IMR-90 (cell line): ENCODE results near the gene FANCM. TPM values are rescaled to one million over a fixed set of nuclear protein-coding genes. Genes with fewer than 3 reads are reported as not detected.

Experiments used
- ATAC-seq: fragments of 200-7000 bp; cut with Tn5 transposase; 2 replicates; pipeline ENCODE4 v1.9.1; 2020; ENCODE audit warnings: low read depth, mild to moderate bottlenecking, moderate library complexity
- Bru-seq: library from RNA; stranded (reverse); fragments of 400-500 nt; gene quantifications from one replicate; lab custom pipeline; 2021; lab: Mats Ljungman, UMichigan
- BruChase-seq, 2 experiments: library from RNA; stranded (reverse); fragments of 400-500 nt; gene quantifications; one replicate each; lab custom pipeline; 2021; lab: Mats Ljungman, UMichigan
- BruUV-seq: library from RNA; stranded (reverse); fragments of 400-500 nt; replicated peaks from 2 replicates; lab custom pipeline; 2021; lab: Mats Ljungman, UMichigan
- CTCF ChIA-PET: fragments of 300-600 bp; formaldehyde crosslinking; extraction: SDS; loops from one replicate; lab custom pipeline; 2021; ENCODE audit warnings: antibody characterized with exemption; lab: Yijun Ruan, JAX
- POLR2A ChIA-PET: fragments of 300-600 bp; sonication (Branson Sonifier 250); formaldehyde crosslinking; loops from one replicate; lab custom pipeline; 2022; ENCODE audit warnings: antibody characterized with exemption; ENCODE audit not compliant: unreplicated experiment; lab: Charles Lee
- DNase-seq: peaks from one replicate; pipeline ENCODE4 v3.0.0; 2013
- H2AFZ ChIP-seq: replicated peaks from 2 replicates; pipeline ENCODE3; 2013; ENCODE audit warnings: low read length, mild to moderate bottlenecking; ENCODE audit not compliant: poor library complexity
- H2AK5ac ChIP-seq: 2 replicates; pipeline ENCODE4 v1.6.1; 2013; ENCODE audit warnings: low read depth, low read length, inconsistent platforms
- H2AK9ac ChIP-seq: replicated peaks from 2 replicates; pipeline ENCODE3; 2013; ENCODE audit warnings: mild to moderate bottlenecking, low read depth, low read length, moderate library complexity; ENCODE audit not compliant: poor library complexity
- H2BK120ac ChIP-seq: 2 replicates; pipeline ENCODE4 v1.6.1; 2013; ENCODE audit warnings: low read depth, low read length, inconsistent platforms
- H2BK15ac ChIP-seq: 3 replicates; pipeline ENCODE4 v1.6.1; 2013; ENCODE audit warnings: low read depth, low read length, inconsistent platforms
- H2BK20ac ChIP-seq: 2 replicates; pipeline ENCODE4 v1.6.1; 2013; ENCODE audit warnings: low read depth, mild to moderate bottlenecking, inconsistent platforms, low read length, moderate library complexity
- H2BK5ac ChIP-seq: 2 replicates; pipeline ENCODE4 v1.6.1; 2013; ENCODE audit warnings: mild to moderate bottlenecking, low read depth, low read length, inconsistent platforms; ENCODE audit not compliant: poor library complexity, severe bottlenecking
- H3K14ac ChIP-seq: replicated peaks from 2 replicates; pipeline ENCODE4 v1.6.1; 2013; ENCODE audit warnings: low read depth, low read length, inconsistent platforms
- H3K18ac ChIP-seq: 2 replicates; pipeline ENCODE4 v1.6.1; 2013; ENCODE audit warnings: low read depth, low read length, control low read depth
- H3K23ac ChIP-seq: 2 replicates; pipeline ENCODE4 v1.6.1; 2013; ENCODE audit warnings: low read depth, low read length, inconsistent platforms
- H3K27ac ChIP-seq: 2 replicates; pipeline ENCODE4 v1.5.1; 2013; ENCODE audit warnings: mild to moderate bottlenecking, control low read depth, low read length; ENCODE audit not compliant: insufficient read depth
- H3K27me3 ChIP-seq: 2 replicates; pipeline ENCODE4 v1.6.1; 2013; ENCODE audit warnings: low read length; ENCODE audit not compliant: control insufficient read depth, insufficient read depth
- H3K36me3 ChIP-seq: 2 replicates; pipeline ENCODE4 v1.6.1; 2013; ENCODE audit warnings: low read length, mixed read lengths; ENCODE audit not compliant: control insufficient read depth, insufficient read depth
- H3K4ac ChIP-seq: 2 replicates; pipeline ENCODE4 v1.6.1; 2013; ENCODE audit warnings: low read depth, low read length, inconsistent platforms
- H3K4me1 ChIP-seq: 2 replicates; pipeline ENCODE4 v1.6.1; 2013; ENCODE audit warnings: low read length, mixed read lengths; ENCODE audit not compliant: control insufficient read depth, insufficient read depth
- H3K4me2 ChIP-seq: 2 replicates; pipeline ENCODE4 v1.6.1; 2013; ENCODE audit warnings: low read depth, mild to moderate bottlenecking, control low read depth, low read length, moderate library complexity
- H3K4me3 ChIP-seq: 2 replicates; pipeline ENCODE4 v1.5.1; 2013; ENCODE audit warnings: low read depth, mild to moderate bottlenecking, control low read depth, low read length, moderate library complexity; ENCODE audit not compliant: insufficient read depth
- H3K56ac ChIP-seq: 2 replicates; pipeline ENCODE4 v1.6.1; 2013; ENCODE audit warnings: low read length, inconsistent platforms; ENCODE audit not compliant: insufficient read depth; ENCODE audit errors: extremely low read depth
- H3K79me1 ChIP-seq, 2 experiments: 2 replicates each; pipeline ENCODE4 v1.6.1; 2013; ENCODE audit warnings: low read length in 2 of 2, inconsistent platforms in 1 of 2, low read depth in 1 of 2
- H3K9ac ChIP-seq: 2 replicates; pipeline ENCODE4 v1.6.1; 2013; ENCODE audit warnings: low read depth, low read length, control low read depth
- H3K9me1 ChIP-seq: 2 replicates; pipeline ENCODE4 v1.6.1; 2013; ENCODE audit warnings: low read length, inconsistent platforms; ENCODE audit not compliant: insufficient read depth
- H3K9me3 ChIP-seq: 2 replicates; pipeline ENCODE4 v1.6.1; 2013; ENCODE audit warnings: low read length; ENCODE audit not compliant: control insufficient read depth, insufficient read depth
- H4K20me1 ChIP-seq: 2 replicates; pipeline ENCODE4 v1.6.1; 2013; ENCODE audit warnings: low read length, inconsistent platforms; ENCODE audit not compliant: insufficient read depth
- H4K5ac ChIP-seq: 2 replicates; pipeline ENCODE4 v1.6.1; 2013; ENCODE audit warnings: mild to moderate bottlenecking, low read depth, low read length, control low read depth
- H4K8ac ChIP-seq, 2 experiments: 2 replicates each; pipeline ENCODE4 v1.6.1; 2013; ENCODE audit warnings: low read depth in 2 of 2, low read length in 2 of 2, control low read depth in 1 of 2, inconsistent platforms in 1 of 2
- H4K91ac ChIP-seq: 2 replicates; pipeline ENCODE4 v1.6.1; 2013; ENCODE audit warnings: low read depth, low read length, inconsistent platforms; ENCODE audit not compliant: insufficient read depth
- BHLHE40 ChIP-seq: fragments of 150-350 bp; IDR thresholded peaks from 2 replicates; pipeline ENCODE4 v1.6.1; 2016; ENCODE audit warnings: mild to moderate bottlenecking, low read depth, low read length
- CEBPB ChIP-seq: IDR thresholded peaks from 2 replicates; pipeline ENCODE4 v1.6.1; 2012; ENCODE audit warnings: low read depth, low read length, improper control_type of control experiment
- CTCF ChIP-seq: conservative IDR thresholded peaks from 2 replicates; pipeline ENCODE4 v1.5.1; 2012; ENCODE audit warnings: mild to moderate bottlenecking, low read depth, low read length, improper control_type of control experiment
- FOS ChIP-seq: fragments of 150-350 bp; IDR thresholded peaks from 2 replicates; pipeline ENCODE4 v1.6.1; 2016; ENCODE audit warnings: low read depth, low read length
- MXI1 ChIP-seq: IDR thresholded peaks from 2 replicates; pipeline ENCODE4 v1.6.1; 2012; ENCODE audit warnings: low read depth, mild to moderate bottlenecking, low read length, moderate library complexity, borderline replicate concordance
- RCOR1 ChIP-seq: IDR thresholded peaks from 2 replicates; pipeline ENCODE4 v1.6.1; 2012; ENCODE audit warnings: mild to moderate bottlenecking, low read length, improper control_type of control experiment; ENCODE audit not compliant: insufficient replicate concordance
- WGBS, 2 experiments: methylation state at CpG; one replicate each; pipeline versions ENCODE4 v1.1.5 to v1.1.7; 2013; ENCODE audit warnings: missing lambda C conversion rate in 2 of 2; ENCODE audit not compliant: insufficient read length in 1 of 2; ENCODE audit errors: extremely low coverage in 2 of 2; 5-methylcytosine and 5-hydroxymethylcytosine counted together
- dilution Hi-C: fragments of 300-500 bp; cut with HindIII; formaldehyde crosslinking; loops from one replicate; pipeline ENCODE4 v1.14.3; 2018; ENCODE audit warnings: low sequenced_read_pairs; ENCODE audit not compliant: unreplicated experiment
- in situ Hi-C: fragments of 300-500 bp; cut with MboI; formaldehyde crosslinking; loops from 3 replicates; pipeline ENCODE4 v1.14.3; 2019; ENCODE audit warnings: low sequenced_read_pairs, inconsistent platforms, mixed read lengths
- intact Hi-C: fragments of 100-400 bp; cut with micrococcal nuclease; formaldehyde crosslinking; loops from 2 replicates; pipeline ENCODE4 v1.10.0; 2022
- long read RNA-seq: library from polyadenylated mRNA; unstranded; transcript quantifications from one replicate; pipeline ENCODE4 v2.0.0, GENCODE V29; 2021; ENCODE audit not compliant: unreplicated experiment
- polyA plus RNA-seq, 3 experiments: library from polyadenylated mRNA; depleted of rRNA; stranded (reverse); fragments of >200 nt; gene quantifications; 2 replicates each; pipeline ENCODE4 v1.2.3, GENCODE V29; 2012; ENCODE audit warnings: low replicate concordance in 1 of 3
- total RNA-seq: library from RNA; depleted of rRNA; stranded (reverse); fragments of >200 nt; gene quantifications from 2 replicates; pipeline ENCODE4 v1.2.3, GENCODE V29; 2012; rRNA removed

Gene FANCM
- 7.0 and 10.3 TPM in 2 replicates for total RNA-seq
- 1.7 TPM in 2 replicates for polyA plus RNA-seq (2012; rRNA removed)
- polyA plus RNA-seq (2012; cell fraction: cytosol; rRNA removed) = 0.55 and 0.57 TPM in 2 replicates
- polyA plus RNA-seq (2012; cell fraction: nucleus; rRNA removed; ENCODE audit: low replicate concordance) = 1.1 and 2.7 TPM in 2 replicates
- Bru-seq, nascent RNA = percentile 50 among the genes with signal in this experiment
- percentile 58 among the genes with signal in this experiment for BruChase-seq, experiment 1, labeled RNA remaining after a 6-hour chase
- BruChase-seq, experiment 2, labeled RNA remaining after a 2-hour chase = percentile 56 among the genes with signal in this experiment
- long read RNA-seq, partial matches to known transcripts = 4 of 6 reads
- long read RNA-seq, other reads (novel, unspliced or antisense) = 2 of 6 reads

DNA sequence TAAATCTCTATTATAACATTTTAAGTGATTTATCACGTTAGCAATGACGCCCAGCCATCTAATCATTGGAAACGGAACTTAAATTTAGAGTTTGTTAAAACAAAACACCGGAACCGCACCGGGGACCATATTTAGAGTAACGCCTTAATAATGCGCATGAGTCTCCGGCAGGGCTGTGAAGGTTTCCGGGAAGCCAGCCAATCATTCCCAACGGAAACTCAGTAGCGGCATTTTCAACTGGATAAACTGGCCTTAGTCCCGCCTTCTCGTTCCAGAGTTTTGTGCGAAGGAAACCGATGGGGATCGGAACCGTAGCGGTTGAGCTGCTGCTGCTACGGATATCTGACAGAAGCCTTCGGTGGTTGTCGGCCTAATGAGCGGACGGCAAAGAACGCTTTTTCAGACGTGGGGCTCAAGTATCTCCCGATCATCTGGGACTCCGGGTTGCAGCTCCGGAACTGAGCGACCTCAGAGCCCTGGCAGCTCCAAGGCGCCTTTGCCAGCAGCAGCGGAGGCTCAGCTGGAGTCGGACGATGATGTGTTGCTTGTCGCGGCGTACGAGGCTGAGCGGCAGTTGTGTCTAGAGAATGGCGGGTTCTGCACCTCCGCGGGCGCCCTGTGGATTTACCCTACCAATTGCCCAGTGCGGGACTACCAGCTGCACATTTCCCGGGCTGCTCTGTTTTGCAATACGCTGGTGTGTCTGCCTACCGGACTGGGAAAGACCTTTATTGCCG lies at the start of gene FANCM:
FANCM (plus strand) TSS at position 272 of the 737 bp plus-strand sequence; CDS start at position 374, 102 bp downstream.
- H2BK5ac ChIP-seq = peak within 1 kb of the TSS; percentile 86
- H3K9ac ChIP-seq = peak within 1 kb of the TSS; percentile 83
- 0 out of 2 replicates have a peak within 1 kb of the TSS, but pooled peaks have one; percentile 30 for H2AK5ac ChIP-seq
- BruUV-seq = TSS peak; percentile 63
- dilution Hi-C loops = no loop called here
- H3K79me1 ChIP-seq = peaks cover 7 to 31% of the 10 kb centered on the region in 2 experiments; a peak in 3 of 4 replicates
- peak within 1 kb of the TSS; percentile 92 for H2AFZ ChIP-seq
- H3K23ac ChIP-seq = peak within 1 kb of the TSS; percentile 61; the same call in 1 of the 2 replicates
- H3K4ac ChIP-seq = peak within 1 kb of the TSS; percentile 34; the same call in 1 of the 2 replicates
- H3K27me3 ChIP-seq = no peaks in the 10 kb centered on the region
- DNase-seq = peak; percentile 98
- 1% methylated on average over 30 of the region's 48 CpGs; no CpG with 5 or more reads in 1 of the 2 experiments for WGBS, 2 experiments
- H4K8ac ChIP-seq = peak within 1 kb of the TSS; percentile 53 to 88
- no peak within 1 kb of the TSS for H2BK120ac ChIP-seq
- ChIA-PET POLR2A (no interaction called here), CTCF (no interaction called here)
- TF ChIP-seq CTCF (no peak), BHLHE40 (peak; percentile 22; the same call in 1 of the 2 replicates), RCOR1 (no peak), FOS (no peak), MXI1 (peak; percentile 77), CEBPB (peak; percentile 58)
- peak within 1 kb of the TSS; percentile 28 for H4K91ac ChIP-seq
- H3K4me3 ChIP-seq = peak within 1 kb of the TSS; percentile 82
- peak within 1 kb of the TSS; percentile 47; the same call in 1 of the 2 replicates for H4K5ac ChIP-seq
- H3K4me2 ChIP-seq = peak within 1 kb of the TSS; percentile 92
- H3K9me3 ChIP-seq = no peaks in the 10 kb centered on the region
- H3K18ac ChIP-seq = peak within 1 kb of the TSS; percentile 22; the same call in 1 of the 2 replicates
- H3K27ac ChIP-seq = peak within 1 kb of the TSS; percentile 20
- intact Hi-C loops = loop anchor here (1.0 to 5.0 kb wide), 3 partner anchors 133 to 219 kb away; partner anchors contain the start of gene KLHL28
- no peak within 1 kb of the TSS for H2BK15ac ChIP-seq
- in situ Hi-C loops = loop anchor here (10.0 kb wide), 1 partner anchor 171 kb away; the partner anchor contains the start of genes KLHL28 and TOGARAM1
- H3K14ac ChIP-seq = peak within 1 kb of the TSS; percentile 64
- no peaks in the 10 kb centered on the region for H3K9me1 ChIP-seq
- peak within 1 kb of the TSS; percentile 47 for H2AK9ac ChIP-seq
- H4K20me1 ChIP-seq = no peaks in the 10 kb centered on the region
- peak; percentile 58 for ATAC-seq
- H3K36me3 ChIP-seq = no peaks in the 10 kb centered on the region
- peak within 1 kb of the TSS; percentile 79; the same call in 1 of the 2 replicates for H3K56ac ChIP-seq
- H3K4me1 ChIP-seq = no peaks in the 10 kb centered on the region
- no peak within 1 kb of the TSS for H2BK20ac ChIP-seq
